GM21529 (cell line): Measurements from ENCODE around the gene CD209.
"Not testable (repeated sequence)": the region's sequence is repeated elsewhere in the genome, so short reads cannot be mapped to it uniquely, and the experiment has no call there.

Experiments used
- ATAC-seq: cut with Tn5 transposase; IDR thresholded peaks from one replicate; pipeline ENCODE4 v1.9.1; 2021; ENCODE audit not compliant: unreplicated experiment

CD209 gene, protein sequence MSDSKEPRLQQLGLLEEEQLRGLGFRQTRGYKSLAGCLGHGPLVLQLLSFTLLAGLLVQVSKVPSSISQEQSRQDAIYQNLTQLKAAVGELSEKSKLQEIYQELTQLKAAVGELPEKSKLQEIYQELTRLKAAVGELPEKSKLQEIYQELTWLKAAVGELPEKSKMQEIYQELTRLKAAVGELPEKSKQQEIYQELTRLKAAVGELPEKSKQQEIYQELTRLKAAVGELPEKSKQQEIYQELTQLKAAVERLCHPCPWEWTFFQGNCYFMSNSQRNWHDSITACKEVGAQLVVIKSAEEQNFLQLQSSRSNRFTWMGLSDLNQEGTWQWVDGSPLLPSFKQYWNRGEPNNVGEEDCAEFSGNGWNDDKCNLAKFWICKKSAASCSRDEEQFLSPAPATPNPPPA

GRCh38 chr19:7746903-7747884 is at the start of gene CD209:
Gene CD209 (minus strand): TSS chr19:7747534. CDS start chr19:7747511, 23 bp downstream.
- no peak for ATAC-seq

DNA sequence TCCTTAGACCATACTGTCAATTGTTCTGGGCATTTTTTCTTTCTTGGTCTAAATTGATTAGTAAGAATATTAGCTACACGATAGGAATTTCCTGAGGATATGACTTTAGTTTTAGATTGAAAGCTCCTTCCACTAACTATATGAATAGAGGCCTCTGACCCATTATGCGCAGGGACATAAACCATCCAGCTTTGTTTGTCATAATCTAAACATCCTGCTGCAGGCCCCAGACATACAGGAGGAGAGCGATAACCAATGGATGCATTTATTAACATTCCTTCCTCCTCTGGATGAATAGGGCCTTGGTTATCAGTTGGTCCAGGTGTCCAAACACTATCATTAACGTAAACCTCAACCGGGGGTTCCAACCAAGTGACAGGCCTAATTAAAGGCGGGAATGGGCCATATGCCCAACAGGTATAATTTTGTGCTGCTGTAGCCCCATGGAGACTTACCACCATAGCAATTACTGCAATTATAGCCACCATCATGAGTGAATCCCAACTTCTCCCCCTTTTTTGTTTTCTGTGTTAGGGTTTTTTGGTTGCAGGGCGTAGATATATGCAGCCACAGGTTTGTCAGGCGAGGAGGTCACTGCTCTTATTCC is 48.3 kb upstream of the CD209 start:
- no peak for ATAC-seq

- no peak for ATAC-seq
Observed at GRCh38 chr19:7793493-7793892, 46.2 kb upstream of the CD209 start.

DNA sequence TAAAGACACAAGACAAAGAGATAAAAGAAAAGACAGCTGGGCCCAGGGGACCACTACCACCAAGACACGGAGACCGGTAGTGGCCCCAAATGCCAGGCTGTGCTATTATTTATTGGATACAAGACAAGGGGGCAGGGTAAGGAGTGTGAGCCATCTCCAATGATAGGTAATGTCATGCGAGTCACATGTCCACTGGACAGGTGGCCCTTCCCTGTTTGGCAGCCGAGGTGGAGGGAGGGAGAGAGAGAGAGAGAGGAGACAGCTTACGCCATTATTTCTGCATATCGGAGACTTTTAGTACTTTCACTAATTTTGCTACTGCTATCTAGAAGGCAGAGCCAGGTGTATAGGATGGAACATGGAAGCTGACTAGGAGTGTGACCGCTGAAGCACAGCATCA is 45.4 kb upstream of the CD209 start:
- ATAC-seq, result not testable (repeated sequence)

- no peak for ATAC-seq
Observed at GRCh38 chr19:7792281-7792680, 44.9 kb upstream of the CD209 start.

- no peak for ATAC-seq
Observed at GRCh38 chr19:7790416-7790815, 43.1 kb upstream of the CD209 start.

DNA sequence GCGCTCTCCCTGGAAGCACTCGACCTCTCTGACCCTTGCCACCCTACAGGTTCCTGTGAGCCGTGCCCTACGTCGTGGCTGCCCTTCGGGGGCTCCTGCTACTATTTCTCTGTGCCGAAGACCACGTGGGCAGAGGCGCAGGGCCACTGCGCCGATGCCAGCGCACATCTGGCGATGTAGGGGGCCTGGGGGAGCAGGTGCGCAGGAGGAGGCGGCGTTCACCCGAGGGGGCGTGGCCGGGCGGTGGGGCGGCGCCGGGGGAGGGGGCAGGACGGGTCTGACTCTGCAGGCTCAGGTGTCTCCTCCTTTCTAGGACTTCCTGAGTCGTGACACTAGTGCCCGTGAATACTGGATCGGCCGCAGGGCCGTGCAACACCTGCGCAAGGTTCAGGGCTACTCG is 42.1 kb upstream of the CD209 start:
- no peak for ATAC-seq

- no peak for ATAC-seq
Observed at GRCh38 chr19:7788933-7789323, 41.6 kb upstream of the CD209 start.

- ATAC-seq, result no peak
Observed at GRCh38 chr19:7788178-7788932, 41.0 kb upstream of the CD209 start.

DNA sequence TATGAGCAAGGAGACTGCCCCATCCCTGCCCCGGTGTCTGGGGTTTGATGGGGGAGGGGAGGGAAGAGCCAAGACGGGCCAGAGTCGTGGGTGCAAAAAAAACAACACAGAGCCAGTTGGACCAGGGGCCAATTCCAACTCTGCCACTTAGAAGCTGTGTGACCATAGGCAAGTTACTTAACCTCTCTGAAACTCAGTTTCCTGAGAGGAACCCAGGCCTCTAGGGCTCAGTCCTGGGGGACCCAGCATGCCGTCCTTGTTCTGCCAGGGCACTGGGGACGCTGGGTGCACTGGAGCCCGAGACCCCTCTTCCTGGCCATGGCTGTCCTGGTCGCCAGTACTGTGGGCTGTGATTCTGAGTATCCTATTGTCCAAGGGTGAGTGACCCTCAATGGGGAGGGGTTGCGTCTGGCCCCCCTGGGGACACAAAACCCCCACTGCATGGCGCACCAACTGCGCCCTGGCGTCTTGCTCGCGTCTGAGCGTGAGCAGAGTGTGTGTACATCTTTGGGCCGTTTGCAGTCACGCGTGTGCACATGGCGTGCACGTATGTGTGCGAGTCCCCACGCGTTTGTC is 40.4 kb upstream of the CD209 start:
- no peak for ATAC-seq

DNA sequence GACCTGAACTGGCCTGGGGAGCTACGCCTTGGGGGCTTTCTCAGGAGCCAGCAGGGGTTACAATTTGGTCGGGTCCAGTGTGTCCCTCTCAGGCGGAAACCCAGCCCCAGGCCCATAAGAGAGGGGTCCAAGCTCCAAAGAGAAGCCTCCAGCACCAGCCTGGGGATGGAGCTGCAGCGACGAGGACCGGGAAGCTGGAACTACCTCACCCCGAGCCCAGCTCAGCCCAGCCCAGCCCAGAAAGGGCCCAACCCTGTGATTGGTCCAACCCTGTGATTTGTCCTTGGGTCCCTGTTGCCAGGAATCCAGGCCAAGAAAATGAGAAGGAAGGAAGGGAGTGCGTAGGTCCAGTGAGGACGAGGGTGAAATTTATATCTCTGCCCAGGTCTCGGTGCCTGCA is 39.8 kb upstream of the CD209 start:
- no peak for ATAC-seq

GRCh38 chr19:7784856-7785255 is 37.5 kb upstream of the CD209 start:
- ATAC-seq, result no peak

DNA sequence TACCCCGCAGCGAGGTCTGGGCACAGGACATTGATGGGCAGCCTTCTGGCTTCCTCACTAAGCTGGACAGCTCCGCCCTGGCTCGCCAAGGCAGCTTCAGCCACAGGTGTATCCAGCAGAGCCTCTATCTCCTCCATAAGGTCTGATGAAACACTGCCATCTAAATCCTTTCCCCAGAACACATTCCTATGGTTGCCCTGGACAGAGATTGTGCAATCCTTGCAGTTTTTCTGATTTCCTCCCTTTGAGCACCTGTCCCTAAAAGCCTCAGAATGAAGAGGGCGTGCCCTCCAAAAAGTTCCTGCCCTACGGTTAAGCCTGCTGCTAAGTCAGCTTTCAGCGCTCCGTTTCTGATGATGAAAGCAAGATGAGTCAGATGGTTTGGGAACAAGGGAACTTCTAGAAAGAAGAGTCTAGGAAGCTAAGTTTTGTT is 36.7 kb upstream of the CD209 start:
- no peak for ATAC-seq

GRCh38 chr19:7781157-7781556 is 33.8 kb upstream of the CD209 start:
- no peak for ATAC-seq

GRCh38 chr19:7779631-7780486 is 32.5 kb upstream of the CD209 start:
- ATAC-seq, result no peak

DNA sequence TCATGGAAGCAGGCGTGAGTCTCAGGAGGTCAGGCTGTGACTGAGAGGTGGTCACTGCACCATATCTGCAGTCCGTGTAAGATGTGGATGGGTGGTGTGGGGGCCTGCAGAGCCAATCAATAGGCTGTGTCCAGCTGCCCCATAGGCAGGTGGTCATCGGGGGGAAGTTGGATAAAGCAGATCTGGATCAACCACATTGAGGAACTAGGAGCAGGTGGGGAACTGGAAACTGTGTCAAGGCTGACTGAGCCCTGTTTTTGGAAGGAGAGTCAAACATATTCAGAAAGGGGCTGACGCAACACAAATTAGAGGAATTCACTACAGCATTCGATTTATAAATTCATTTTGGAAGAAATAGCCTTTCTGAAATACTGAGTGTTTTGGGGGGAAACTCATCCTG is 30.7 kb upstream of the CD209 start:
- no peak for ATAC-seq

DNA sequence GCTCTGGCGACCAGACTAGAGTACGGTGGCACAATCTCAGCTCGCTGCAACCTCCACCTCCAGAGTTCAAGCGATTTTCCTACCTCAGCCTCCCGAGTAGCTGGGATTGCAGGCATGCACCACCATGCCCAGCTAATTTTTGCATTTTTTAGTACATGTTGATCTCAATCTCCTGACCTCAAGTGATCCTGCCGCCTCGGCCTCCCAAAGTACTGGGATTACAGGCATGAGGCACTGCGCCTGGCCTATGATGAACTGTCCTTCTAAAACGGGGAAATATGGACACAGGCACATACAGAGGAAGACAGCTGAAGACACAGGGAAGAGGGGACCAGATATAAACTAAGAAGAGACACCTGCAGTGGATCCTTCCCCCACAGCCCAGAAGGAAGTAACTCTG is 28.4 kb upstream of the CD209 start:
- ATAC-seq, result no peak

GRCh38 chr19:7773841-7774240 is 26.5 kb upstream of the CD209 start:
- no peak for ATAC-seq

DNA sequence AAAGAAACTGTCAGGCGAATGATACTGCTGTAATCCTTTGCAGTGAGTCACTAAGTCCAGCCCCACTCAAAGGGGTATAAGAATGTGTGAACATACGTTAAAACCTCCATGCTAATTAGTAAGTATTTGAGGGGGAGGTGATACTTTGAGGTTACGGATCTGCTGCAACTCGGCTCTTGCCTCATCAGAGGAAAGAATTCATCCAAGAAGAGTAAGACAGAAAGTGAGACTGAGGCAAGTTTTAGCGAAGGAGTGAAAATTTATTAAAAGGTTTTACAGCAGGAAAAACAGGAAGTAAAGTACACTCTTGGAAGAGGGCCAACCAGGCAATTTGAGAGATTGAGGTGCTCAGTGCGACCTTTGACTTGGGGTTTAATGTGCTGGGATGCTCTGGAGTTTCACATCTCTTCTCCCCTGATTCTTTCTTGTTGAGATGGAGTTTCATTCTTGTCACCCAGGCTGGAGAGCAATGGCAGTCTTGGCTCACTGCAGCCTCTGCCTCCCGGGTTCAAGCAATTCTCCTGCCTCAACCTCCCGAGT is 25.5 kb upstream of the CD209 start:
- ATAC-seq, result no peak
